ENCODE measurements around the gene CAMK1D. TPM values are rescaled to one million over a fixed set of nuclear protein-coding genes. Genes with fewer than 3 reads are reported as not detected.

Gene CAMK1D
- polyA plus RNA-seq, 3 donors: 2.2 to 9.7 (median 8.4) TPM

DNA sequence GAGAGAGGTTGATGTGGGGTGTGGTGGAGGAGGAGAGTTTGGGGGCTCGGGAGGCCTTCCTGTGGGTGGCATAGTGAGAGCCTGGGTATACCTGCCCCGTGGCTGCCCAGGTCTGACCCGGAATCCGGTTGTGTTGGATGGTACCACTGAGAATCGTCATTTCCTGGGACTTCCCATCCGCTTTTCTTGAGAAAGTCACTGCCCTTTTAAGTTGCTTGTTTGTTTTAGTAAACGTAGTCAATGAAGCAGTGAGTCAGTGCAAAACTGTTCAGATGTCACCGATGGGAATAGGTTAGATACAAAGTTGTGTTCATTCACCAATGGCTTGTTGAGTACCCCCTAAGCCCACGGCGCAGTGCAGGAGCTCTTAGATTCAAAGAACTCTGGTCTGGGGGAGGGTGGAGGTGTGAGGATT lies 285.8 kb downstream of the CAMK1D start:
- WGBS, 3 donors: 72 to 91% (median 90%) methylated on average over 10 of the region's 10 CpGs
- no peak overlapping the region for H3K27ac ChIP-seq (ENCODE audit: low read depth, low read length)

DNA sequence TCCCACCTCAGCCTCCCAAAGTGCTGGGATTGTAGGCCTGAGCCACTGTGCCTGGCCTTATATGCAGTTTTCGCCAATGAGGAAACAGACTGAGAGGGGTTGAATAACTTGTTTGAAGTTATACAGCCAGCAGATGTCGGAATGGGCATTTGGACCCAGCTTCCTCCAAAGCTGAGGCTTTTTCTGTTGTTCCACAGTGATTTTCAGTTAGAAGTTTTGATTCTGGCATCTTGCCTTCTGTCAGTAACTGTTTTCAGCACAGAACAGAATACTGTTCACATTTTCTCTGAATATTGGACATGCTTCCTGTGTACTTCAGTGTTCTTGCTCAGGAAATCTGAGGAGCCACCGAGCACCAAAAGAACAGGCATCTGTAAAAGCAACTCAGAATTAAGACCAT lies 287.2 kb downstream of the CAMK1D start:
- WGBS, 3 donors: 61 to 90% (median 70%) methylated on average over 3 of the region's 3 CpGs
- no peak overlapping the region for H3K27ac ChIP-seq (ENCODE audit: low read depth, low read length)

DNA sequence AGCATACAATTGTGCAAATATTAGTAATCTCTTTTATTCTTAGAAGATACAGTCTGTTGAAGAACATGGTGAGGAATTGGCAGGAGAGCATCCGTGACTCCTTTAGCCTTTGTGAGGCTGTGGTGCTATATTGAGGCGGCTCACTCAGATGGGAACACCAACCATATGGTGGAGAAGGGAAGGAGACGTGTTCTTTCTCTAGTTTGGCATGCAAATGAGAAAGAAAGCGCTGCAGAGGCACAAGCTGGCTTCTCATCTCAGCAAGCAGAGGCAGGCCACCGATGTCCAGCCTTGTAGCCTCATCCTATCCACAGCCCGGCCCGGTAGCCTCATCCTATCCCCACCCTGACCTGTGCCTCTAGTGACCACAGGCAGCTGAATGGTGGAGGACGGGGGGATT lies 288.3 kb downstream of the CAMK1D start:
- WGBS, 3 donors: 92 to 94% (median 93%) methylated on average over 8 of the region's 8 CpGs

DNA sequence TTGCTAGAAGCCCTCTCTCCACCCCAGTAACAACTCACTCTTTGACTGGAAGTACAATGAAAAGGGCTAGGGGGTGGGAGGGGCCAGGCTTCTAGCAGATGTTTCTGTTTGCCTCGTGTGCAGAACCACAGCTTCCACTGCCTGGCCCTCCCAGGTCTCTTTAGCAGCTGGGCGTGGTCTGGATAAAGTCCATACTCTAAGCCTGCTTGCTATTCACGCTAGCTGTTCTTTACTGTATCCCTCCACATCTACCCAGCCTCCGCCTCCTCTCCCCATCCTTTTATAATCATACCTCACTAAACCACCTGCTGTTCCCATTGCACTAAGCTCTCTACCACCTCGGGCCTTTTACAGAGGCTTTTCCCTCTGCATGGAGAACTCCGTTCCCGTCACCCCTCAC lies 288.8 kb downstream of the CAMK1D start:
- no peak overlapping the region for H3K27ac ChIP-seq (ENCODE audit: low read depth, low read length)
- 65 to 74% (median 68%) methylated on average over 7 of the region's 7 CpGs for WGBS, 3 donors

More for the DNA sequence above, 288.3 kb downstream of the CAMK1D start:
- H3K27ac ChIP-seq (ENCODE audit: low read depth, low read length): no peak overlapping the region

DNA sequence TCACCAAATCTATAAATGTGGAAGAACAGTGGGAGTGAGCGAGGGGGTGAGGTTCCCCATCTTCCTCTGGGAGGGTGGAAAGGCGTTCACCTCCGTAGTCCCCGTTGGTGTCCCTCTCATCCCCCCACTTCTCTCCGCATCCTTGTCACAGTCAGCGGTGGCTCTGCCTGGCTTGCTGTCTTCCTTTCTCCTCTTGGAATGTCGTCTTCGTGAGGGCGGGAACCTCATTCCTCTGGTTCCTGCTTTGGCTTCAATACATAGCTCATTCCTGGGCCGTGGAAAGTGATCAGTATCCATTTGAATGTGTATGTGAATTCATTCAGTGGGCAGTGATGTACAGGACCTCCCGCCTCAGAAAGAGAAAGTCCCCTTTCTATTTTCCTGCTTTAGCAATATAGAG lies 289.4 kb downstream of the CAMK1D start:
- no peak overlapping the region for H3K27ac ChIP-seq (ENCODE audit: low read depth, low read length)
- WGBS, 3 donors: 88 to 92% (median 91%) methylated on average over 11 of the region's 11 CpGs

DNA sequence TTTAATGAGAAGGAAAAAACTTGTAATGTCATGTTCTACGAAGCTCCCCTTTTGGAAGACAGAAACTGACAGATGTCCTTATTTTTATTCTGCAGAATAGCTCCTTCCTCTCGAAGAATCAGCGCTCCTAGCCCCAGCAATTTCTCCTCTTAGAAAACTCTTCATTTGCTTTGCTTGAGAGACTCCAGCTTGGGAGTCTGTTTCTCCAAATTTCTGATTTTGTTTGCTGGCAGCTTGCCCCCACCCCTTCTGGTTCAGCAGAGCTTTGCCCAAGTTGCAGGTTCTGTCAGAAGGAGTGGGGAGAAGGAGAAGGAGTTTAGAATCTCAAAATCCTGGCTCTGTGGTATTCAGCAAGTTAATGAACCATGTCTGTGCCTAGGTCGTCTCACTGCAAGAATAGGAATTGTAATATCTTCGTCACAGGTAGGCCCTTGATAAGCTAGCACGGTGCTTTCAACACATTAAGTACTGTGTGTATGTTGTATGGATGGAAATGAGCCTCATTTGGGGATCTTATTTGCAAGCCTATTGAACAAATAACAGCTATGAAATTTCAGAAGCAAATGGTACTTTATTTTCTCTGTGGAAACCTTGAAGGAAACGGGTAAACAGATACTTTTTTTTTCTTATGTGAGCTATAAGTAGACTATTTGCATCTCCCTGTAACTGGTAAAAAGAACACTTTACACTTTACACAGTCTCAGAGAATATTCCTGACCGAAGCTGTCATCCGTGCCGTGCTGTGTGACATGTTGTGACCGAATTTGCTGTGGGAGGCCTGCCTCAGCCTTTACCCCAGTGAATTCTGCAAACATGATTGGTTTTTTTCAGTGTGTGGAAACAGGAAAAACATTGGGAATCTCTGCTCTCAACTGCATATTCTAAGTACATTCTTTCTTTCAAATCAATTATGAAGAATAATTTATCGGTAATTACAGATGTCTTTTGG lies 290.9 kb downstream of the CAMK1D start:
- no peak overlapping the region for H3K27ac ChIP-seq (ENCODE audit: low read depth, low read length)
- WGBS, 3 donors: 69 to 84% (median 80%) methylated on average over 12 of the region's 12 CpGs

DNA sequence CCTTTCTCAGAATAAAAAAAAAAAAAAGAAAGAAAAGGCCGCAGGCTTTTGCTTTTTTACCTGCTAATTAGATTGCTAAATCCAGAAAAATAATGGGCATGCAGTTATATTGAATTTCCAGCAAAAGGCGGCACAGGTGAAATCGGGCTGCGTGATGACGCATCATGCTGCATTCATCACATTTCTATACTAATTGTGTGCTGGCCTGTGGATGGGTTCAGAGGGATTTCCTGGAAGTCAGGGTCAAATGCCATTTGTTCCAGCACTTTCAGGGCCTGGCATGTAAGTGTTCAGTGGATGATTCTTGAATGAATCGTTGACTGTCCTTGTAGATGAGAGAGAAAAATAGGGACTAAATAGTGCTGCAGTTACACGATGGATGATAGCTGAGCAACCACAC lies 292.7 kb downstream of the CAMK1D start:
- 96% methylated on average over 7 of the region's 7 CpGs for whole genome bisulfite sequencing, 3 donors
- H3K27ac ChIP-seq (ENCODE audit: low read depth, low read length): no peak overlapping the region

DNA sequence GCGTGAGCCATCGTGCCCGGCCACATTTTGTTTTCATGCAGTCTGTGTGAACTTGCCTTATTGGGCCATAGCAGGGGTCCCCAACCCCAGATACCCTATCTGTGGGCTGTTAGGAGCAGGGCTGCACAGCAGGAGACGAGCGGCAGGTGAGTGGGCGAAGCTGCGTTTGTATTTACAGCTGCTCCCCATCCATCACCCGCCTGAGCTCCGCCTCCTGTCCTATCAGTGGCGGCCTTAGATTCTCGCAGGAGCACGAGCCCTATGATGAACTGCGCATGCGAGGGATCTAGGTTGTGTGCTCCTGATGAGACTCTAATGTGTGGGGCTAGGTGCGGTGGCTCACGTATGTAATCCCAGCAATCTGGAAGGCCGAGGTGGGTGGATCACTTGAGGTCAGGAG lies 293.9 kb downstream of the CAMK1D start:
- whole genome bisulfite sequencing, 3 donors: 92 to 95% (median 93%) methylated on average over 17 of the region's 17 CpGs
- no peak overlapping the region for H3K27ac ChIP-seq (ENCODE audit: low read depth, low read length)

DNA sequence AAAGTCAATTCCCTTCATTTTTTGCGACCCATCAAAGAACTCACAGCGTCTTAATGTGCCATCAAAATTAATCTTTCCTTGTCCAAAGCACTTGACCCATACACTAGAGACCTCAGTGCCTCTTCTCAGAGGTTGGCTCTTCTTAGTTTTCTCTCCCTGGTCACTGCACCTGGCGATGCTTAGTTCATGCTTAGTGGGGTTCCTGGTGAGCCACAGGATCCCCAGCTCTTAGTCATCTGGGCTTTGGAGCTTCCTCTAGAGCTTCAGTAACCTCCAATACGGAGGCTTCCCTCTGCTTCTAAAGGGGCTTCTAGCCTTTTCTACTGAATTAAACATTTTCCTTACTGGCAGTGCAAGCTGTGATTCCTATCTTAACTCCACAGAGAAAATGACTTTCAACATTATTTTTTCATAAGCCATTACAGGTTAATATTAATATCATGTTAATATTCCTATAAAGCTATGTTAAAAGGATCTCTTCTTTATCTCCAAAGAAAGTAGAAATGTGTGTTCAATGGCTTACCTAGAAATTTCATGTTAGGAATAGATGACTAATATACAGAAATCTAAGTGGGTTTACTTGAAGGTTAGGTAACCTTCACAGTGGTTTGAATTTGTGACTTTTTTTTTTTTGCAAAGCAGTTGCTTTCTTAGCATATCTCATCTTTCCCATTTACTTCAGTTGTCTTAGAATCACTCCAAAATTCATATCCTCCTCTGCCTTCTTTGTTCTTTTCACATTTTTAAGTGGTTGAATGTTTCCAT lies 295.2 kb downstream of the CAMK1D start:
- no peak overlapping the region for H3K27ac ChIP-seq (ENCODE audit: low read depth, low read length)
- WGBS, 3 donors: 90 to 94% (median 90%) methylated on average over 4 of the region's 4 CpGs

DNA sequence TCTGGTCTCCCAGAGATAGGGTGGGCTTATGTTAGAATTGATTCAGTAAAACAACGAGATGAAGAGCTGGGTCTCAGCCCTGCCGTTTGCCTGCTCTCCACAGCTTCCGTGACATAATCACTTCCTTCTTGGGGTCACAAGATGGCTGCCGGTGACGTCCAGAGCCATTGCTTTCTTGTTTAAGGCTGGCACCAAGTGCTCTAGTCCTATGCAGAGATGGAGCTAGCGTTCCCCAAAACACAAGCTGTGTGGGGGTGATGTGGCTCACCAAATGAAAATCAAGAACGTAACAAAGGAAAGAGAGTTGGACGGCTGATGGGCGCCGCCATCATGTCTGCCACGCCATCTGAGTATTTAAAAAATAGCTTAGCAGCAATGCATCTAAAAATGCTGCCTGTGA lies 296.1 kb downstream of the CAMK1D start:
- H3K27ac ChIP-seq (ENCODE audit: low read depth, low read length): no peak overlapping the region
- WGBS, 3 donors: 91 to 94% (median 93%) methylated on average over 11 of the region's 11 CpGs

DNA sequence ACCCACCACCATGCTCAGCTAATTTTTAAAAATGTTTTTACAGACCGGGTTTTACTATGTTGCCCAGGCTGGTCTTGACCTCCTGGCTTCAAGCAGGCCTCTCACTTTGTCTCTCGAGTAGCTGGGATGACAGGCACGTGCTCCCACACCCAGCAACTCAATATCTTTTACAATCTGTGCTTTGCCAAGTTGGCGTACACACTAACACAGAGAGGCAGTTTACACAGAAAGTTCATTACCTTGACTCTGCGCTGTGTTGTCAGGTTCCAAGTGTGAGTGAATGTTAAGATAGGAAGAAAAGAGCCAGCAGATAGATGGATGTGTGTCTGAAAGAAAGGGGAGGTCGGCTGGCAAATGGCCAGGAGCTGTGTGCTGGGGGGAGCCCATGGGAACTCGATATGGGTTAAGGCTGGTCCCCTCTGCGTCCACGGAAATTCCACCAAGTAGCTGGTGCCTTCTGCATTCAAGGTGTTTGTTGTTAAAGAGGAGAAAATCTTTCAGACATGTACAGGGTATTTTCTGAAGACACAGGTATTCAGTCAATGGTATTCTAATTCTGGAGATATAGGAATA lies 299.8 kb downstream of the CAMK1D start:
- WGBS, 3 donors: 46 to 82% (median 76%) methylated on average over 9 of the region's 9 CpGs

DNA sequence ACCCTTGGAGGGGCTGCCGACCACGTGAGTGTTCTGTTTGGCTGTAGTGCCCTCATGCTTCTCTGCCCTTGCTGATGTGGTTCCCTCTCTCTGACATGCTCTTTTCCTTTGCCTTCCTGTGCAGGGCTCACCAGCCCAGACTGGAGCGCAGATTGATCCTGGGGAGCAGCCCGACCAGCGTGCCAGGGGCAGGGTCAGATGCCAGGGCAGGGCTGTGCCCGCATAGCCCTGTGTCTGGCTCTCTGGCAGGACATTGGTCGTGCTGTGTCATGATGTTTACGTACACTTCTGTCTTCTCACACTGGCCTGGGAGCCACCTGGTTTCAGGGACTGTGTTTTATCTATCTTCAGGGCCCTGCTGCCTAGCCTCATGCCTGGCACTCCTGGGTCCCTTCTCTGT lies 300.8 kb downstream of the CAMK1D start:
- no peak overlapping the region for H3K27ac ChIP-seq (ENCODE audit: low read depth, low read length)
- 89 to 95% (median 92%) methylated on average over 8 of the region's 8 CpGs for WGBS, 3 donors

More for the DNA sequence above, 299.8 kb downstream of the CAMK1D start:
- no peak overlapping the region for H3K27ac ChIP-seq (ENCODE audit: low read depth, low read length)

DNA sequence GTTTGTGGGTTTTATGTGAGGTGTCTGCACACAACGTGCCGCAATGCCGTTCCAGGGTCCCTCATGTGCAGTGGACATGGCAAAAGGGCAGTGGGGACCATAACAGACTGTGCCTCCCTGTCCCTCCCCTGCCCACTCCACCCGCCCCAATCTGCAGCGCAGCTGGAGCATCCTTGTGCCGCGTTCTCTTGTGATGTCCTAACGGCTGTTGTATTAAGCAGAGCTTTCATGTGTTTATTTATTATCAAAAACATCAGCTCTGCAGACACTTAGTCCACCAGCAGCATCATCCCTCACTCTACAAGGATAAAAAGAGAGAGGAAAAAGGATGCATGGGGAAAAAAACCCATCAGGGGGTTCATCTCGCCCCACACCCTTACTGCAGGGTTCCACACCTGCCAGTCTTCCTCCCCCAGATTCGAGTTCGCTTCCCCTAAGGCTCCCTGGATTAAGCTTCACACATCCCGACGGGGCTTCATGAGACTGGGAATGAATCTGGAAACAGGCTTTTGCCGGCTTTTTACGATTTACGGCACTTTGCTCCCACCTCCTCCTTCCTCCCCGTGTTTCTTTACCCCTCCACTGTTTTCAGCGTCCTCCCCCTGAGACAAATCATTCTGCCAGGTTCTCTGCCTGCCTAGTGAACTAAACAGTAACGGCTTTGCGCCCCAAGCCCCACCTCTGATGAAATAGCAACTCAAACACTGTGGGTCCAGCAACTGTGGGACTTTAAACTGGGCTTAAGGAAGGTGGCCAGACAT lies 301.4 kb downstream of the CAMK1D start:
- WGBS, 3 donors: 75 to 91% (median 84%) methylated on average over 20 of the region's 20 CpGs
- H3K27ac ChIP-seq (ENCODE audit: low read depth, low read length): no peak overlapping the region

DNA sequence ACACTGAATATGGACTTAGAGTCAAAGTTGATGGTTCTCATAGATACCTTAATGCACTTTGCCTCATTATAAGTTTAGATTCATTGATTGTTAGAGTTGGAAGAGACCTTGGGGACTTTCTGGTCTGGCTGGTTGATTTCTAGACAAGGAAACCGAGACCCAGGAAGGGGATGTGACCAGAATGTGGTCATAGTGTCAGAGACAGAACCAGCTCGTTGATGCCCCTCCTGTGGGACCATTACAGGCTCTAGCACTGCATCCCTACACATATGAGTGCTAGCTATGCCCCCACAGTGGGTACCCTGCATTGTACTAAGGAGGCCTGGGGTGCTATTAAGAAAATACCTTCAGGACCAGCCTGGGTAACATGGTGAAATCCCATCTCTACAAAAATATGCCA lies 306.6 kb downstream of the CAMK1D start:
- H3K27ac ChIP-seq (ENCODE audit: low read depth, low read length): no peak overlapping the region
- 79 to 86% (median 86%) methylated on average over 2 of the region's 2 CpGs for WGBS, 3 donors

DNA sequence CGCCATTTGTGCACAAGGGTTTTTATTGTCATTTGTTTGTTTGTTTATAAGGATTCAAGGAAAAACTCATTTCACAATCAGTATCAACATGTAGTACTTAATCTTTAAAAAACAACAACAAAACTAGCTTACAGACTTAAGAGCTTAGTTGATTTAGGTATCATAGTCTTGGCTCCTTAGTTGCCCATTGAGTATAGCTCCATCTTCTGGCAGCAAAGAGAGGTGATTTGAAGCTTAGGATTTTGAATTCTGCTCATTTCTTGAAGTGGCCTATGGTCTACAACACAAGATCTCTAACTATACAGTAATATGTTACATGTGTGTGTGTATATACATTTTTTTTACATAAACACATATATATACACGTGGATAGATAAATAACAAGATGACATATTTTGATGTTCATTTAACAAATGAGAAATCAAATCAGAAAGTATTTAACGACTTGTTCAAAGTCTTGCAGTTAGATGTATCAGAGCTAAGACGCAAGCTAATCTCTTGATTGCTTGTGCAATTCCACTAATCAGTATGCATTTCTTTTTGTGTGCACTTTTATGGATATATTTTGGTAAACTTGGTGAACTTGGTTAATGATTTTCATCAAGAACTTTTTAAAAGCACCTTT lies 307.3 kb downstream of the CAMK1D start:
- WGBS, 3 donors: 78 to 85% (median 81%) methylated on average over 4 of the region's 4 CpGs
- no peak overlapping the region for H3K27ac ChIP-seq (ENCODE audit: low read depth, low read length)

DNA sequence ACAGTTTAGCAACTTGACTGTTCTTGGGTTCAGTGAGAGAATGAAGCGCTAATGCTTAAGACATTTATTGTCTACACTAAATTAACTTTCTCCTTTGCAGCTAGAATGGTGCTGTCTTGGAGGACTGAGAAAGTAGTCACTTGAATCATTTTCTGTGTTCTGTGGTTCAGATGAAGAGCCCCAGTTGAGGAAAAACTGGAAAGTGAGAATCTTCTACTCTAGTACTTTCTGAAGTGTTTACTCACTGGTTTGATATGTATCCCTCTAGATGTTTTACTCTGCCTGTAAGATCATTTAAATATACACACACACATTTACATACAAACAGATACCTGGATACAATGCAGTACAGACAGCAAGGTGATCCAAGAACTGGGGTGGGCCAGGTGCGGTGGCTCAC lies 308.1 kb downstream of the CAMK1D start:
- no peak overlapping the region for H3K27ac ChIP-seq (ENCODE audit: low read depth, low read length)
- WGBS, 3 donors: 84 to 100% (median 88%) methylated on average over 2 of the region's 2 CpGs

DNA sequence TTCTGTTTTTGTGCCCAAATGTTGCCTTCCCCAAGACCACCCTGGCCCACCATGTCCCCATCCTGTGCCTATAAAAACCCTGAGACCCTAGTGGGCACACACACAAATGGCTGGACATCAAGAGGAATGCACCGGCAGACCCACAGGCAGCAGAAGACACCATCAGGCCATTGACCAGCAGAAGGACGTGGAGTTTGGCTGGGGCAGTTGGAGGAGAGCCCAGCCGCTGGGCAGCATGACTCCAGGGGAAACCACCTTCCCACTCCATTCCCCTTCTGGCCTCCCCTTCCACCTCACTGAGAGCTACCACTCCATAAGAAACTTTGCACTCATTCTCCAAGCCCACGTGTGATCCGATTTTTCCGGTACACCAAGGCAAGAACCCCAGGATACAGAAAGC lies 309.2 kb downstream of the CAMK1D start:
- WGBS, 3 donors: 90 to 95% (median 91%) methylated on average over 6 of the region's 6 CpGs
- no peak overlapping the region for H3K27ac ChIP-seq (ENCODE audit: low read depth, low read length)

DNA sequence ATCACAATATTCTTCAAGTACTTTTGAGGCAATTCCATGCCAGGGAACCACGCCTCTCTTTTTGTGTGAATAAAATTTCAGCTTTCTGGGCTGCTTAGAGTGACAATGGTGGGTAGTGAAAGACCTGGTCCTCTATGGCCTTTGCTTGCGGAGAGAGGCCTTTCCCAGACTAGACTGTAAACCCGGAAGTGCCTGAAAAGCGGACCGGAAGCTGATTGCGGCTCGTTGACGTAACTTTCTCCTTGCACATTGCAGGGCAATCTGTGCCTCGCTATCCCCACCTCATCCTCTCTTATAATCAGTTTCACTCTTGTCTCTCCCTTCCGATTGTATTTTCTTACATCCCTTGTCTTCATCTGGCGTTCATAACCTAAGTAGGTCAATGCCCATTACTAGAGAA lies 310.4 kb downstream of the CAMK1D start:
- WGBS, 3 donors: 80 to 96% (median 87%) methylated on average over 11 of the region's 11 CpGs
- H3K27ac ChIP-seq (ENCODE audit: low read depth, low read length): no peak overlapping the region
